Activated T-helper 2 cell treated with anti-CD3 and anti-CD28 coated beads, Interferon-gamma antibody, Interleukin-2, Interleukin-4, amounts not matched to agents 10 μg/mL and 5 μg/mL and 100 μg/mL, durations not matched to agents 14 hours and 24 hours and 36 hours (primary cell): ENCODE measurements around the gene ITPRIPL1. TPM values are rescaled to one million over a fixed set of nuclear protein-coding genes. Genes with fewer than 3 reads are reported as not detected.
A peak's percentile ranks its signal among the peaks of the same experiment; 100 is the strongest.

Experiments used
- DNase-seq: peaks from one replicate; pipeline ENCODE4 v3.0.0; 2021; ENCODE audit warnings: low spot score
- H3K27ac Mint-ChIP-seq: one replicate; pipeline ENCODE4 v1.8.0; 2021; ENCODE audit warnings: mixed read lengths
- H3K27me3 Mint-ChIP-seq: one replicate; pipeline ENCODE4 v1.8.0; 2021; ENCODE audit warnings: low read depth, mixed read lengths
- H3K36me3 Mint-ChIP-seq: one replicate; pipeline ENCODE4 v1.8.0; 2021; ENCODE audit warnings: low read depth, mixed read lengths
- H3K4me1 Mint-ChIP-seq: one replicate; pipeline ENCODE4 v1.8.0; 2021; ENCODE audit warnings: low read depth, mixed read lengths
- H3K4me3 Mint-ChIP-seq: one replicate; pipeline ENCODE4 v1.8.0; 2021; ENCODE audit warnings: low read depth, mild to moderate bottlenecking, moderate library complexity, mixed read lengths
- H3K9me3 Mint-ChIP-seq: one replicate; pipeline ENCODE4 v1.8.0; 2021; ENCODE audit warnings: mixed read lengths
- intact Hi-C: fragments of 100-400 bp; cut with micrococcal nuclease; formaldehyde crosslinking; loops from one replicate; pipeline ENCODE4 v1.15.1; 2023
- total RNA-seq: library from RNA; stranded (reverse); gene quantifications from 2 replicates; pipeline ENCODE4 v1.2.3, GENCODE V29; 2022

ITPRIPL1 gene
- total RNA-seq, 1 donor from 2014 or later = 45.0 TPM

GRCh38 chr2:96345868-96346462 is 20.8 kb downstream of the ITPRIPL1 start:
- Mint-ChIP-seq H3K27me3 (no peaks in the 10 kb centered on the region), H3K4me1 (peaks cover 60% of the 10 kb centered on the region), H3K27ac (peak overlapping the region; percentile 44), H3K36me3 (peaks cover 88% of the 10 kb centered on the region), H3K9me3 (no peaks in the 10 kb centered on the region), H3K4me3 (no peak overlapping the region)
- DNase-seq = no peak
- intact Hi-C loops = loop anchor here (2.0 to 10.0 kb wide), 2 partner anchors 193 to 249 kb away; no protein-coding TSS in a partner anchor

- Mint-ChIP-seq H3K27me3 (no peaks in the 10 kb centered on the region), H3K27ac (peak overlapping the region; percentile 14), H3K36me3 (peaks cover 83% of the 10 kb centered on the region), H3K4me3 (no peak overlapping the region), H3K4me1 (peaks cover 46% of the 10 kb centered on the region), H3K9me3 (no peaks in the 10 kb centered on the region)
- DNase-seq = no peak
- intact Hi-C loops = loop anchor here (10.0 kb wide), 1 partner anchor 247 kb away; no protein-coding TSS in a partner anchor
These were observed 22.3 kb downstream of the ITPRIPL1 start for GRCh38 chr2:96347395-96347794.

GRCh38 chr2:96353032-96353561 is 28.0 kb downstream of the ITPRIPL1 start:
- Mint-ChIP-seq H3K9me3 (no peaks in the 10 kb centered on the region), H3K4me1 (peaks cover 10% of the 10 kb centered on the region), H3K36me3 (peaks cover 82% of the 10 kb centered on the region), H3K4me3 (no peak overlapping the region), H3K27me3 (no peaks in the 10 kb centered on the region), H3K27ac (no peak overlapping the region)
- intact Hi-C loops = no loop called here
- DNase-seq = no peak

- Mint-ChIP-seq H3K4me1 (peaks cover 11% of the 10 kb centered on the region), H3K36me3 (peaks cover 82% of the 10 kb centered on the region), H3K9me3 (no peaks in the 10 kb centered on the region), H3K27ac (peak overlapping the region; percentile 1), H3K4me3 (no peak overlapping the region), H3K27me3 (no peaks in the 10 kb centered on the region)
- intact Hi-C loops = no loop called here
- DNase-seq = no peak
These were observed 28.5 kb downstream of the ITPRIPL1 start for GRCh38 chr2:96353606-96354101.

- no peak overlapping the region for H3K4me3 Mint-ChIP-seq
- H3K9me3 Mint-ChIP-seq = no peaks in the 10 kb centered on the region
- DNase-seq = no peak
- peaks cover 18% of the 10 kb centered on the region for H3K4me1 Mint-ChIP-seq
- no peak overlapping the region for H3K27ac Mint-ChIP-seq
- peaks cover 80% of the 10 kb centered on the region for H3K36me3 Mint-ChIP-seq
- intact Hi-C loops = no loop called here
- no peaks in the 10 kb centered on the region for H3K27me3 Mint-ChIP-seq
These were observed 29.4 kb downstream of the ITPRIPL1 start for GRCh38 chr2:96354492-96354891.

DNA sequence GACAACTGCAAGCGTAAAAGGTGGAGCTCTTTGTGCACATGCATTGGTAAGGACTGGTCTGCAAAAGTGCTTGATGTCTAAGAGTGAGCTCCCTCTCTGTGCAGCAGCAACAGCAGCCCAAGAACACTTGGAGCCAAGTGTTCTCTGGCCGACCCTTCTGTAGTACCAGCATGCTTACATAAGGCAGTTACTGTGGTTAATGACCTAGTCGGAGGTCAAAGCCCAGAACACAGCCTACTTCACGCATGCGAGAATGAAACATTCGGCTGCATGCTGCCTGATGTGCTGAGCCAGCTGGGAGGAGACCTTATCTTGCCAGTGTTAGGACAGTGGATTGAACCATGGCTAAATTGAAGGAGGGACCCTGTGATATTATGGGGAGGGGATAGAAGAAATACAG is 31.8 kb downstream of the ITPRIPL1 start:
- H3K27me3 Mint-ChIP-seq = no peaks in the 10 kb centered on the region
- no peak overlapping the region for H3K27ac Mint-ChIP-seq
- no peak overlapping the region for H3K4me3 Mint-ChIP-seq
- no peaks in the 10 kb centered on the region for H3K9me3 Mint-ChIP-seq
- intact Hi-C loops = no loop called here
- H3K4me1 Mint-ChIP-seq = peaks cover 30% of the 10 kb centered on the region
- no peak for DNase-seq
- peaks cover 80% of the 10 kb centered on the region for H3K36me3 Mint-ChIP-seq

DNA sequence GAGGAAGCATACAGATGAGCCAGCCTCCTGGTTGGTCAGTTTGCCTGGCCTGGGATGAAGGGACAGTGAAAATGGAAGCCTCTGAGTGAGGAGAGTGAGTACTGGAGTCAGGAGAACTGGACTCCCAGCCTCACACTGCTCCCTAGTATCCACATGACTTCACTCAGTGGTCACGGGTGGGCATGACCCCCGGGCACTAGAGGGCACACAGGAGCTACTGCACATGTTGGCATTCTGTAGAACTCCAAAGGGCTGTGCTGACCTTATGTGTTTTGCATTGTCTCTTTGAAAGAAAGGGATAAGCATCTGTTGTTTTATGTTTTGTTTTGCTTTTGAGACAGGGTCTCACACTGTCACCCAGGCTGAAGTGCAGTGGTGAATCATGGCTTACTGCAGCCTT is 34.2 kb downstream of the ITPRIPL1 start:
- peak overlapping the region; percentile 55 for H3K27ac Mint-ChIP-seq
- H3K27me3 Mint-ChIP-seq = no peaks in the 10 kb centered on the region
- no peak for DNase-seq
- intact Hi-C loops = loop anchor here (1.0 kb wide), 1 partner anchor 15 kb away; no protein-coding TSS in a partner anchor
- H3K4me1 Mint-ChIP-seq = peaks cover 34% of the 10 kb centered on the region
- no peak overlapping the region for H3K4me3 Mint-ChIP-seq
- H3K36me3 Mint-ChIP-seq = peaks cover 78% of the 10 kb centered on the region
- no peaks in the 10 kb centered on the region for H3K9me3 Mint-ChIP-seq

DNA sequence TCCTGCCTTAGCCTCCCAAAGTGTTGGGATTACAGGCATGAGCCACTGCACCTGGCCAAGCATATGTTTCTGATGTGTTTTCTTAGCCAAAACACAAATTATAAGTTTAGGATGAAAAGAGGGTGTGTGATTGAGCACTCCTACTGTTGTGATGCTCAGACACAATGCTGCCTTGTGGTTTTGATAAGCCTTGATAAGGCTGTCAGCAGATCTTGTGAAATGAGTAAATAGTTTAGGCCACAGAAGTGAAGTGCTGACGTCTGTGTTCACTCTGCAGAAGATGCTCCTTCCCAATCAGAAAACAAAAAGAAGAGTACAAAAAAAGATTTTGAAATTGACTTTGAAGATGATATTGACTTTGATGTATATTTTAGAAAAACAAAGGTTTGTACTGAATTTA is 34.7 kb downstream of the ITPRIPL1 start:
- Mint-ChIP-seq H3K4me3 (peak overlapping the region; percentile 34), H3K4me1 (peaks cover 33% of the 10 kb centered on the region), H3K9me3 (no peaks in the 10 kb centered on the region), H3K27me3 (no peaks in the 10 kb centered on the region), H3K27ac (peak overlapping the region; percentile 82), H3K36me3 (peaks cover 78% of the 10 kb centered on the region)
- DNase-seq = peak; percentile 32
- intact Hi-C loops = loop anchor here (1.0 kb wide), 2 partner anchors 16 to 47 kb away; no protein-coding TSS in a partner anchor

DNA sequence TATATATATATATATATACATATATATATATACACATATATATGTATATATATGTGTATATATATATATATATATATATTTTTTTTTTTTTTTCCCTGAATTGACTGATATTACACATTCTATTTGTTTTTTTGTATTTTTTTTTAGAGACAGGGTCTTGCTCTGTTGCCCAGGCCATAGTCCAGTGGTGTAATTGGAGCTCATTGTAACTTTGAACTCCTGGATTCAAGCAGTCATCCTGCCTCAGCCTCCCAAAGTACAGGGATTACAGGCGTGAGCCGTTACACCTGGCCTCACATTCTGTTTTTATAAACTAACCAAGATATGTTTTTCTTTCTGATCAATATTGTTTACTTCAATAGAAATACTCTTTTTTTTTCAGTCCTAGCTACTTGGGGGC is 36.6 kb downstream of the ITPRIPL1 start:
- H3K9me3 Mint-ChIP-seq = no peaks in the 10 kb centered on the region
- H3K4me1 Mint-ChIP-seq = peaks cover 32% of the 10 kb centered on the region
- no peaks in the 10 kb centered on the region for H3K27me3 Mint-ChIP-seq
- H3K4me3 Mint-ChIP-seq = no peak overlapping the region
- no peak for DNase-seq
- intact Hi-C loops = no loop called here
- H3K36me3 Mint-ChIP-seq = peaks cover 79% of the 10 kb centered on the region
- H3K27ac Mint-ChIP-seq = no peak overlapping the region

DNA sequence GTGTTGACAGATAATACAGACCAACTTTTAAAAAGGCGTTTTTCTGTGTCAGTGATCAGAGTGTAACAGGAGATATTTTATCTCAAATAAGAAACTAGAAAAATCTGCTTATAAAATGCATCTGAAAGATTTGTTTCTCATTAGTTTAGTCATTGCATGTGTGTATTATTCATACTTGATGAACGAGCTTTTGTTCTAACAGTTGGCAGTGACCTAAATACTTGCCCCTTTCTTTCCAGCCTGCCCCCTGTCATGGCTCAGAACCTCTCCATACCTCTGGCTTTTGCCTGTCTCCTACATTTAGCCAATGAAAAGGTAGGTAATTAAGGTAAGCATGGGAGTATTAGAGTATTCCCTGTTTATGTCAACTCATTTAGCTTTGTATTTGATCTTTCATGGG is 44.1 kb downstream of the ITPRIPL1 start:
- H3K9me3 Mint-ChIP-seq = no peaks in the 10 kb centered on the region
- no peaks in the 10 kb centered on the region for H3K27me3 Mint-ChIP-seq
- H3K27ac Mint-ChIP-seq = no peak overlapping the region
- H3K4me3 Mint-ChIP-seq = no peak overlapping the region
- no peak for DNase-seq
- H3K4me1 Mint-ChIP-seq = no peaks in the 10 kb centered on the region
- H3K36me3 Mint-ChIP-seq = peaks cover 87% of the 10 kb centered on the region
- intact Hi-C loops = no loop called here

GRCh38 chr2:96374211-96374951 is 49.3 kb downstream of the ITPRIPL1 start:
- no peaks in the 10 kb centered on the region for H3K4me1 Mint-ChIP-seq
- no peaks in the 10 kb centered on the region for H3K27me3 Mint-ChIP-seq
- H3K4me3 Mint-ChIP-seq = no peak overlapping the region
- peaks cover 73% of the 10 kb centered on the region for H3K36me3 Mint-ChIP-seq
- H3K27ac Mint-ChIP-seq = no peak overlapping the region
- intact Hi-C loops = no loop called here
- no peak for DNase-seq
- peaks cover 25% of the 10 kb centered on the region for H3K9me3 Mint-ChIP-seq
